ENCODE measurements around the gene RDX.

RDX gene

DNA sequence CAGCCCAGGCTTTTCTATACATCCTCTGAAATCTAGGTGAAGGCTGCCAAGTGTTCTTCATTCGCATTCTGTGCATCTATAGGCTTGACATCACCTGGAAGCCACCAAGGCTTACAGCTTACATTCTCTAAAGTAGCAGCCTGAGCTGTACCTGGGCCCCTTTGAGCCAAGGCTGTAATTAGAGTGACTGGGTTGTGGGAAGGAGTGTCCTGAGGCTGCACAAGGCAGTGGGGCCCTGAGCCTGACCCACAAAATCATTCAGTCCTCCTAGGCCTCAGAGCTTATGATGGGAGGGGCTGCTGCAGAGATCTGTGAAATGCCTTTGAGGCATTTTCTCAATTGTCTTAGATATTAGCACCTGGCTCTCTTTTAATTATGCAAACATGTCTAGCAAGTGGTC, 33.0 kb upstream of the RDX start:
- Histone ChIP-seq H3K4me1 (ENCODE audit: insufficient read depth, low read length, severe bottlenecking) (peaks cover 26% of the 10 kb centered on the region), H3K36me3 (ENCODE audit: insufficient read depth, low read length) (peaks cover 23% of the 10 kb centered on the region), H3F3A (ENCODE audit: insufficient read depth, low read length) (no peaks in the 10 kb centered on the region), H2AFZ (ENCODE audit: low read length) (no peak overlapping the region), H3K79me2 (ENCODE audit: insufficient read depth, low read length) (no peaks in the 10 kb centered on the region), H3K4me3 (ENCODE audit: low read depth, low read length, poor library complexity, severe bottlenecking) (peak overlapping the region; percentile 75), H3K9ac (ENCODE audit: low read length) (peak overlapping the region; percentile 79; the same call in 1 of the 2 replicates), H3K27me3 (ENCODE audit: insufficient read depth, low read length) (no peaks in the 10 kb centered on the region), H3K9me2 (ENCODE audit: low read depth, low read length) (no peaks in the 10 kb centered on the region), H4K20me1 (ENCODE audit: insufficient read depth, low read length) (no peaks in the 10 kb centered on the region), H3K9me3 (ENCODE audit: low read length) (no peaks in the 10 kb centered on the region), H3K27ac (ENCODE audit: low read depth, low read length, poor library complexity, severe bottlenecking) (peak overlapping the region; percentile 82), H3K4me2 (ENCODE audit: low read length) (peak overlapping the region; percentile 82)
- no peak for TF ChIP-seq CTCF (IDR thresholded peaks at IDR 0.05; ENCODE audit: low read length)
- no peak for TF ChIP-seq EZH2 (IDR thresholded peaks at IDR 0.05; ENCODE audit: borderline replicate concordance, low read length)

DNA sequence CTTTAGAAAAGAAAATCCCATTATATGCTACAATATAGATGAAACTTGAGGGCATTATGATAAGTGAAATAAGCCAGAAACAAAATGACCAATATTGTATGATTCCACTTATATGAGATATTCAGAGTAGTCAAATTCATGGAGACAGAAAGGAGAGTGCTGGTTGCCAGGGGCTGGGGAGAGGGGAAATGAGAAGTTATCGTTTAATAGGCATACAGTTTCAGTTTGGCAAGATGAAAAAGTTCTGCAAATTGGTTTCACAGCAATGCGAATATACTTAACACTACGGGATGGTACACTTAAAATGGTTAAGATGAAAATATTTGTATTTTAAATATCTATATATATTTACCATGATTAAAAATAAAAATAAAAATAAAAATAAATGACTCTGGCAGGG, 31.1 kb upstream of the RDX start:
- H3K9me2 ChIP-seq (ENCODE audit: low read depth, low read length) = no peaks in the 10 kb centered on the region
- peak overlapping the region; percentile 75 for H3K4me3 ChIP-seq (ENCODE audit: low read depth, low read length, poor library complexity, severe bottlenecking)
- H3K4me2 ChIP-seq (ENCODE audit: low read length) = peak overlapping the region; percentile 82
- TF ChIP-seq EZH2 (IDR thresholded peaks at IDR 0.05; ENCODE audit: borderline replicate concordance, low read length) (no peak), CTCF (IDR thresholded peaks at IDR 0.05; ENCODE audit: low read length) (no peak)
- peaks cover 26% of the 10 kb centered on the region for H3K4me1 ChIP-seq (ENCODE audit: insufficient read depth, low read length, severe bottlenecking)
- no peaks in the 10 kb centered on the region for H3K27me3 ChIP-seq (ENCODE audit: insufficient read depth, low read length)
- no peaks in the 10 kb centered on the region for H3K9me3 ChIP-seq (ENCODE audit: low read length)
- H4K20me1 ChIP-seq (ENCODE audit: insufficient read depth, low read length) = no peaks in the 10 kb centered on the region
- peak overlapping the region; percentile 82 for H3K27ac ChIP-seq (ENCODE audit: low read depth, low read length, poor library complexity, severe bottlenecking)
- H3F3A ChIP-seq (ENCODE audit: insufficient read depth, low read length) = no peaks in the 10 kb centered on the region
- peak overlapping the region; percentile 91 for H2AFZ ChIP-seq (ENCODE audit: low read length)
- H3K9ac ChIP-seq (ENCODE audit: low read length) = no peak overlapping the region
- H3K36me3 ChIP-seq (ENCODE audit: insufficient read depth, low read length) = peaks cover 23% of the 10 kb centered on the region
- H3K79me2 ChIP-seq (ENCODE audit: insufficient read depth, low read length) = no peaks in the 10 kb centered on the region

GRCh38 chr11:110323786-110324185, 27.4 kb upstream of the RDX start:
- Histone ChIP-seq H3F3A (ENCODE audit: insufficient read depth, low read length) (no peaks in the 10 kb centered on the region), H3K27me3 (ENCODE audit: insufficient read depth, low read length) (no peaks in the 10 kb centered on the region), H4K20me1 (ENCODE audit: insufficient read depth, low read length) (no peaks in the 10 kb centered on the region), H3K4me3 (ENCODE audit: low read depth, low read length, poor library complexity, severe bottlenecking) (no peak overlapping the region), H3K9me3 (ENCODE audit: low read length) (no peaks in the 10 kb centered on the region), H3K9me2 (ENCODE audit: low read depth, low read length) (no peaks in the 10 kb centered on the region), H3K79me2 (ENCODE audit: insufficient read depth, low read length) (no peaks in the 10 kb centered on the region), H3K4me2 (ENCODE audit: low read length) (no peak overlapping the region), H3K9ac (ENCODE audit: low read length) (no peak overlapping the region), H2AFZ (ENCODE audit: low read length) (no peak overlapping the region), H3K4me1 (ENCODE audit: insufficient read depth, low read length, severe bottlenecking) (peaks cover 15% of the 10 kb centered on the region), H3K36me3 (ENCODE audit: insufficient read depth, low read length) (no peaks in the 10 kb centered on the region), H3K27ac (ENCODE audit: low read depth, low read length, poor library complexity, severe bottlenecking) (no peak overlapping the region)
- TF ChIP-seq EZH2 (IDR thresholded peaks at IDR 0.05; ENCODE audit: borderline replicate concordance, low read length) = no peak
- no peak for TF ChIP-seq CTCF (IDR thresholded peaks at IDR 0.05; ENCODE audit: low read length)

Measured in OCI-LY1 (cell line).